H1 (cell line): Measurements from ENCODE around the gene DENND6B.

Experiments
- CBX8 ChIP-seq: fragments of 300-800, 300-1000 bp; sonication (generic); IDR thresholded peaks from 2 replicates; pipeline ENCODE4 v1.7.1; 2016; ENCODE audit warnings: low read depth, low read length, borderline replicate concordance
- CHD2 ChIP-seq: IDR thresholded peaks from 2 replicates; pipeline ENCODE4 v1.6.1; 2012; ENCODE audit warnings: low read length, improper control_type of control experiment
- HDAC6 ChIP-seq: IDR thresholded peaks from one replicate; pipeline ENCODE4 v1.7.1; 2012; ENCODE audit warnings: low read depth, mild to moderate bottlenecking, inconsistent platforms, low read length, moderate library complexity
- TF ChIP-seq, protein P1 (sequence below), 3 experiments: IDR thresholded peaks; 1 replicate in 2 of 3; 2 replicates in 1 of 3; pipeline versions ENCODE4 v1.5.1 to v1.6.1; 2011; ENCODE audit warnings: low read length in 3 of 3, mild to moderate bottlenecking in 3 of 3, inconsistent platforms in 2 of 3, low read depth in 1 of 3, moderate library complexity in 1 of 3; ENCODE audit not compliant: insufficient read depth in 1 of 3; ENCODE audit errors: control extremely low read depth in 1 of 3

DNA sequence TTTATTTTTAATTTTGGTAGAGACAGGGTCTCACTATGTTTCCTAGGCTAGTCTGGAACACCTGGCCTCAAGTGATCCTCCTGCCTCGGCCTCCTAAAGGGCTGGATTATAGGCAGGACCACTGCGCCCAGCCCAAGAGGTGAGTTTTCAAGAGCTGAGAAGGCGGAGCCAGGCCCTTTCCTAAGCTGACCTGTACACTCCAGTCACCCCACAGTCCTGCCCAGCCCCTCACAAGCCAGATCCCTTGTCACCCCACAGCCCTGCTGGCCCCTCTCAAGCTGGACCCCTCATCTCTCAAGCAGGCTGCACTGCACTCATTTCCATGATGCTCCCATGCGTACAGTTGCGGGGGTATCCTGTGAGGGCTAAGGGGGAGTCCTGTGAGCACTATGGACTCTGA lies 2.9 kb downstream of the DENND6B start:
- TF ChIP-seq CHD2 (no peak), HDAC6 (no peak), CBX8 (no peak)
- TF ChIP-seq, protein P1, sequence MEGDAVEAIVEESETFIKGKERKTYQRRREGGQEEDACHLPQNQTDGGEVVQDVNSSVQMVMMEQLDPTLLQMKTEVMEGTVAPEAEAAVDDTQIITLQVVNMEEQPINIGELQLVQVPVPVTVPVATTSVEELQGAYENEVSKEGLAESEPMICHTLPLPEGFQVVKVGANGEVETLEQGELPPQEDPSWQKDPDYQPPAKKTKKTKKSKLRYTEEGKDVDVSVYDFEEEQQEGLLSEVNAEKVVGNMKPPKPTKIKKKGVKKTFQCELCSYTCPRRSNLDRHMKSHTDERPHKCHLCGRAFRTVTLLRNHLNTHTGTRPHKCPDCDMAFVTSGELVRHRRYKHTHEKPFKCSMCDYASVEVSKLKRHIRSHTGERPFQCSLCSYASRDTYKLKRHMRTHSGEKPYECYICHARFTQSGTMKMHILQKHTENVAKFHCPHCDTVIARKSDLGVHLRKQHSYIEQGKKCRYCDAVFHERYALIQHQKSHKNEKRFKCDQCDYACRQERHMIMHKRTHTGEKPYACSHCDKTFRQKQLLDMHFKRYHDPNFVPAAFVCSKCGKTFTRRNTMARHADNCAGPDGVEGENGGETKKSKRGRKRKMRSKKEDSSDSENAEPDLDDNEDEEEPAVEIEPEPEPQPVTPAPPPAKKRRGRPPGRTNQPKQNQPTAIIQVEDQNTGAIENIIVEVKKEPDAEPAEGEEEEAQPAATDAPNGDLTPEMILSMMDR (IDR thresholded peaks at IDR 0.05; ENCODE audit: control extremely low read depth in 1 of 3, insufficient read depth in 1 of 3, low read depth in 1 of 3, low read length in 3 of 3) = no peak
